ENCODE data around the gene DUSP22.
"Not testable (repeated sequence)": the region's sequence is repeated elsewhere in the genome, so short reads cannot be mapped to it uniquely, and the experiment has no call there.

Gene DUSP22

GRCh38 chr6:362231-362923 lies 70.1 kb downstream of the DUSP22 start:
- DNase-seq (ENCODE audit: low read depth in 2 of 2, low spot score in 1 of 2) = no peak

GRCh38 chr6:362924-363249 lies 70.6 kb downstream of the DUSP22 start:
- no peak for DNase-seq (ENCODE audit: low read depth in 2 of 2, low spot score in 1 of 2)

- no peak for DNase-seq (ENCODE audit: low read depth in 2 of 2, low spot score in 1 of 2)
Observed at GRCh38 chr6:363291-363690, 71.0 kb downstream of the DUSP22 start.

GRCh38 chr6:363909-364308 lies 71.6 kb downstream of the DUSP22 start:
- no peak for DNase-seq (ENCODE audit: low read depth in 2 of 2, low spot score in 1 of 2)

GRCh38 chr6:364609-365540 lies 72.6 kb downstream of the DUSP22 start:
- DNase-seq (ENCODE audit: low read depth in 2 of 2, low spot score in 1 of 2) = no peak

GRCh38 chr6:365835-366234 lies 73.5 kb downstream of the DUSP22 start:
- no peak for DNase-seq (ENCODE audit: low read depth in 2 of 2, low spot score in 1 of 2)

- DNase-seq (ENCODE audit: low read depth in 2 of 2, low spot score in 1 of 2) = no peak
Observed at GRCh38 chr6:366389-367297, 74.4 kb downstream of the DUSP22 start.

GRCh38 chr6:367298-367794 lies 75.1 kb downstream of the DUSP22 start:
- DNase-seq (ENCODE audit: low read depth in 2 of 2, low spot score in 1 of 2) = no peak

GRCh38 chr6:367891-368630 lies 75.8 kb downstream of the DUSP22 start:
- DNase-seq (ENCODE audit: low read depth in 2 of 2, low spot score in 1 of 2) = no peak

GRCh38 chr6:369559-370431 lies 77.5 kb downstream of the DUSP22 start:
- DNase-seq (ENCODE audit: low read depth in 2 of 2, low spot score in 1 of 2) = no peak

- no peak for DNase-seq (ENCODE audit: low read depth in 2 of 2, low spot score in 1 of 2)
Observed at GRCh38 chr6:370555-370954, 78.3 kb downstream of the DUSP22 start.

- not testable (repeated sequence) for DNase-seq (ENCODE audit: low read depth in 2 of 2, low spot score in 1 of 2)
Observed at GRCh38 chr6:371851-372250, 79.6 kb downstream of the DUSP22 start.

GRCh38 chr6:372336-372911 lies 80.1 kb downstream of the DUSP22 start:
- no peak for DNase-seq (ENCODE audit: low read depth in 2 of 2, low spot score in 1 of 2)

- no peak for DNase-seq (ENCODE audit: low read depth in 2 of 2, low spot score in 1 of 2)
Observed at GRCh38 chr6:373031-373430, 80.7 kb downstream of the DUSP22 start.

GRCh38 chr6:373773-374724 lies 81.8 kb downstream of the DUSP22 start:
- no peak for DNase-seq (ENCODE audit: low read depth in 2 of 2, low spot score in 1 of 2)

GRCh38 chr6:374956-375355 lies 82.7 kb downstream of the DUSP22 start:
- no peak for DNase-seq (ENCODE audit: low read depth in 2 of 2, low spot score in 1 of 2)

GRCh38 chr6:376827-377640 lies 84.7 kb downstream of the DUSP22 start:
- no peak for DNase-seq (ENCODE audit: low read depth in 2 of 2, low spot score in 1 of 2)

Measured in stimulated activated CD8-positive, alpha-beta memory T cell treated with anti-CD3 and anti-CD28 coated beads, Interleukin-4, amount 100 ng/mL, for 4 hours (primary cell).